Measurements from ENCODE around the gene ASCL5.

- TF ChIP-seq CTCF (IDR thresholded peaks at IDR 0.05 in 2 of 3, conservative IDR thresholded peaks at IDR 0.05 in 1 of 3; ENCODE audit: control insufficient read depth in 2 of 3, extremely low read depth in 1 of 3, insufficient read depth in 1 of 3, low read depth in 3 of 3, low read length in 3 of 3) (no peak), SMC3 (IDR thresholded peaks at IDR 0.05; ENCODE audit: borderline replicate concordance, low read length) (no peak), POLR2AphosphoS5 (IDR thresholded peaks at IDR 0.05; ENCODE audit: low read length) (no peak), SRF (IDR thresholded peaks at IDR 0.05; ENCODE audit: low read depth in 2 of 2, low read length in 2 of 2) (no peak), USF2 (IDR thresholded peaks at IDR 0.05; ENCODE audit: borderline replicate concordance, low read depth, low read length) (no peak), MAX (IDR thresholded peaks at IDR 0.05; ENCODE audit: low read depth, low read length) (no peak), ATF2 (IDR thresholded peaks at IDR 0.05; ENCODE audit: low read length) (no peak)
These were observed 49.9 kb downstream of the ASCL5 start for GRCh38 chr1:201077116-201077515.
